GM04503 (cell line): Measurements from ENCODE around the gene EEF2K.
"Not testable (repeated sequence)": the region's sequence is repeated elsewhere in the genome, so short reads cannot be mapped to it uniquely, and the experiment has no call there.

Experiments used
- DNase-seq: peaks from one replicate; pipeline ENCODE4 v3.0.0-alpha.2; 2012; ENCODE audit warnings: low read depth

The EEF2K gene

DNA sequence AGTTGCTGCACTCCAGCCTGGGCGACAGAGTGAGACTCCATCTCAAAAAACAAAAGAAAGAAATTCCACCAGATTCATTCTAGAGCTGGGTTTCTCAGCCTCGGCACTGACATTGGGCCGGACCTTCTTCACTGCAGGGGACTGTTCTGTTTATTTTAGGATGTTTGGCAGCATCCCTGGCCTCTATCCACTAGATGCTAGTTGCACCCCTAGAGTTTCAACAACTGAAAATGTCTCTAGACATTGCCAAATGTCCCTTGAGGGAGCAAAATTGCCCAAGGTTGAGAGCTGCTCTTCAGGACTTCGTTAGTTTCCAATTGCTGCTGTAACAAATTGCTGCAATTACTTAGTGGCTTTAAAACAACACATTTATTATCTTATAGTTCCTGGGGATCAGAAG, 7.2 kb downstream of the EEF2K start:
- DNase-seq: no peak

- DNase-seq: no peak
These were observed 7.7 kb downstream of the EEF2K start for GRCh38 chr16:22213801-22214200.

GRCh38 chr16:22214402-22214801, 8.3 kb downstream of the EEF2K start:
- DNase-seq: no peak

DNA sequence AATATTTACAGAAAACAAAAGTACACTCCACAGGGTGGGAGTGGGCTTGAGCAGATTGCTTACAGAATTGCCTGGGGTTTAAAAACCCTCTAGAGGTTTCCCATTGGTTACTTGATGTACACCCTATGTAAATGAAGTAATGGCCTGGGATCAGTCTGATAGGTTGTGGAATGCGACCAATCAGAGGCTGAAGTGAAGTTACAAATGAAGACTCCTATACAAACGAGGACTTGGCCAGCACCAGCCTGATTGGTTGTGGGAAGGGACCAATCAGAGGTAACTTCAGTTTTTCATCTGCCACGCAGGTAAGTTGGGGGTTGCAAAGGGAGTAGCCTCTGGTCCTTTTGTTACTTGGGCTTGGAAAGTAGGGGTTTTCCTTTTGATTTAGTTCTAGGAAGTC, 8.8 kb downstream of the EEF2K start:
- DNase-seq: no peak

DNA sequence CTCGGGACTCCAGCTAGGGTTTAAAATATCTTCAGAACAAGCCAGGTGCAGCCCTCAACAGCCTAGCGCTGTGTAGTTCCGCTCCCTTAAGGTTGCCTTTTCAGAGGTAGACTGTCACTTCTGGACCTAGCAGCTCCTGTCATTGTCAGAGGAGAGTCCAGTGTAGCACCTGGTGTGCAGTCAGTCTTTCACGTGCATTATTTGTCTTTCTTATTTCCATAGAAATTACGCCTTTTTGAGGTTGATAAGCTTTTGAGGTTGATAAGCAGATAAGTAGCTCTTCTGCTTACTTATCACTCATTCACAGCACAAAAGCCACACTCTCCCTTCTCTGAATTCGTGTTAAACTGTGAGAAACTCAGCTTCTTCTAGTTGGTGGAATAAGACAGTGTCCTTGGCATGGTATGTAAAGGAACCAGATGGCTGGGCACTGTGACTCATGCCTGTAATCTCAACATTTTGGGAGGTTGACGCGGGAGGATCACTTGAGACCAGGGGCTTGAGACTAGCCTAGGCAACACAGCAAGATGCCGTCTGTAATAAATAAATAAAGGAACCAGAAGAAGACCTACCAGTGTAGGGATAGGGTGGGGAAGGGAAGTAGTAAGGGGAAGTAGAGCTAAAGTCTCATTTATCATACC, 10.2 kb downstream of the EEF2K start:
- no peak for DNase-seq

DNA sequence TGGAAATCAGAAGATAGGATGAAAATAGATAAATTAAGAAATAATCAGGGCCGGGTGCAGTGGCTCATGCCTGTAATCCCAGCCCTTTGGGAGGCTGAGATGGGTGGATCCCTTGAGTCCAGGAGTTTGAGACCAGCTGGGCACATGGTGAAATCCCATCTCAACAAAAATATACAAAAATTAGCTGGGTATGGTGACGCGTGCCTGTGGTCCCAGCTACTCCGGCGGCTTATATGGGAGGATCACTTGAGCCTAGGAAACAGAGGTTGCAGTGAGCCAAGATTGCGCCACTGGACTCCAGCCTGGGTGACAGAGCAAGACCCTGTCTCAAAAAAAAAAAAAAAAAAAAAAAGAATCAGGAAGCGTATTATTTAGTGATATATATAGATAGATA, 10.8 kb downstream of the EEF2K start:
- DNase-seq: not testable (repeated sequence)

DNA sequence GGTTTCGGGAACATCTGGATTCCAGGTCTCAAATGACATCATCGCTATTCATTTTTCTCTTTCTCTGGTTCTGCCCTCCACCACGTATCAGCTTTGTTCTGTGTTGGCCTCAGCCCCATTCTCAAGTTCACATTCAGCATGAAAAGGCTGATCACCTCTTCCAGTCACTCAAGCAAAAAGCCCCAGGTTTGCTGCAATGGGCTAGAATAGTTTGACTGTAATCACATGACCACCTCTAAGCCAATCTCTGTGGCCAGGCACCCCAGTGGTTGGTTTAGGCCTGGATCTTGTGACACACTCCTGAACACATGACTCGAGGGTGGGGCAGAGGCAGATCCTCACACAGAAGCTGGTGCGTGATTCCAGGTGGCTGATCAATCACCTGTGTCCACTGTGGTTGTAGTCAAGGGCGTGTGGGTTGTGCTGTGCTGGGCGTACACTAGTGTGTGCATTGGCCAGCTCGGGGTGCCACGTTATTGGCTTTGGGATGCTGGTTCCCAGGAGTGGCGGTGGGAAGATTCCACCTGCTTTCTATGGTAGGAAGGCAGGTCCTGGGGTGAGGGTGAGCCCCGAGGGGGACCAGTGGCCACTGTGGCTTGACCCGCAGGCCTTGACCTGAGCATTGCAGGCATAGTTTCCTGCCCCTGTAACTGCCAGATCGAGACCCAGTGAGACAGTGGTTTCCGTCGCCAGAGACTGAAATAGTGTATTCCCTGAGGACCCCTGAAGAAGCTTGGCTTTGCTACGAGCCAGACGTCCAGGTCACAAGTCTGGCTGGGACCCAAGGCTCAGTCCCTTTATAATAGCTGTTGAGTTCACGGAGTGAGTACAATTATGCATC, 12.0 kb downstream of the EEF2K start:
- no peak for DNase-seq

GRCh38 chr16:22219389-22220068, 13.5 kb downstream of the EEF2K start:
- no peak for DNase-seq

GRCh38 chr16:22220069-22220440, 14.0 kb downstream of the EEF2K start:
- DNase-seq: no peak

DNA sequence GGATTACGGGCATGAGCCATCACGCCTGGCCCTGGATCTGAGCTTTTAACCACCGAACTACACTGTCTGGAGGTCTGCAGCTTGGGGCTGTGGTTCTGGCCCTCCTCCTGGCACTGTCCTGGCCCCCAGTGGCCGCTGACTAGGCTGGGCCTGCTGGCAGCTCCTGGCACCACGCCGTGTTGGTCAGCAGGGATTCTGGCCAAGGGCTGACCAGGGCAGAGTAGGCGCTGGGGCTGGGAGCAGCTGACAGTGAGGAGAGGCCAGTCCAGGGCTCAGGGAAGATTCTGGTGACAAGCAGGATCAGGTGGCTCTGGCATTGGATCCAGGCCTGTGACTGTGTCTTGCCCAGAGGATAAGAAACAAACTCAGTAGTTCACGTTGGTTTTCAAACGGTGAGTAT, 14.6 kb downstream of the EEF2K start:
- DNase-seq: no peak

DNA sequence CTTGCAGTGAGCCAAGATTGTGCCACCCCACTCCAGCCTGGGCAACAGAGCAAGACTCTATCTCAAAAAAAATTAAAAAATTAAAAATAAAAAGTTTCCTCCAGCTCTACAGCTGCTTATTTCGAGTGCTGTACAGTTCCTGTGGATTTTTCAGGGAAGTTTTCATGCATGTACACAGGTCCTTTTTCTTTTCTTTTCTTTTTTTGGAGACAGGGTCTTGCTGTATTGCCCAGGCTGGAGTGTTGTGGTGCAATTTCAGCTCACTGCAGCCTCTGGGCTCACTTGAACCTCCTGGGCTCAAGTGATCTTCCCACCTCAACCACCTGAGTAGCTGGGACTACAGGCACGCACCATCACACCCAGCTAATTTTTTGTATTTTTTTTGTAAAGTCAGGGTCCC, 15.9 kb downstream of the EEF2K start:
- DNase-seq: no peak

- DNase-seq: no peak
These were observed 16.9 kb downstream of the EEF2K start for GRCh38 chr16:22222998-22223397.

- DNase-seq: no peak
These were observed 19.0 kb downstream of the EEF2K start for GRCh38 chr16:22225060-22225459.

GRCh38 chr16:22229889-22230288, 23.8 kb downstream of the EEF2K start:
- no peak for DNase-seq

DNA sequence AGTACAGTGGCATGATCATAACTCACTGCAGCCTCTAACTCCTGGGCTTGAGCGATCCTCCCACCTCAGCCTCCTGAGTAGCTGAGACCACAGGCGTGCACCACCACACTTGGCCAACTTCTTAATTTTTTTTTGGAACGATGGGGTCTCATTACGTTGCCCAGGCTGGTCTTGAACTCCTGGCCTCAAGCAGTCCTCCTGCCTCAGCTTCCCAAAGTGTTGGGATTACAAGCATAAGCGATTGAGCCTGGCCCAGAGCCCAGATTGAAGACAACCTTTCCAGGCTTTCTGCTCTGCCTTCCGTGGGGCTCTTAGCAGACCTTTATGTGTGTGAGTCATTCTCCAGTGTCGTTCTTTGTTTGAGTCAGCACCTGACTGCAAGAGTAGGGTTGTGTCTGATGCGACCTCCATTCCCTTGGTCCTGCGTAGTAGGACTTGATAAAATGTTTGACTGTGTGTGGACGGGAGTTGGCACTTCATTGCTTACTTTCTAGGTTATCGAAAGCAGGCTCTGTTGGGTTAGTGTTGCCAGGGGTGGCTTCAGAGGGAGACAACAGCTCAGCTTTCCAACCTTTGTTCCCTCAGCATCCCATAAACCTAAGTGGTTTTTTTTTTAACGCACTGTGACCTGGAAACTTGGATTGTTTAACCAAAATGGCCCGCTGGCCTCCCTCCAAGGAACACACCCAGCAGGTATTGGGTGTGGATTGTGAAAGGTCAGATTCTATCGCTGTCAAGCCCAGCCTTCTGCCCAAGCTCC, 26.4 kb downstream of the EEF2K start:
- DNase-seq: no peak

DNA sequence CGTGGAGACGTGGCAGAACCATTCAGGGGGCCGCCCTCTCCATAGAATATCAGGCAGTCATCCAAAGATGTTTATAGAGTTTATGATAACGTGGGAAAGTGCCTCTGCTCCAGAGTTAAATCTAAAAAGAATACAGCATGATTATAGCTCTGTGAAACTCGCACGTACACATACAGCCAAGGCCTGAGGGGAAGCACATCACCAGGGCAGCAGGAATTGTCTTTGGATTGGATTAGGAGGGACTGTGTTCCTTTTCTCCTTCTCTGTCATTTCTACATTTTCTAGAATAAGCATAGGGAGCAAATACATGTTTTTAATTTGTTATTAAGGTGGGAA, 26.9 kb downstream of the EEF2K start:
- DNase-seq: no peak

GRCh38 chr16:22235839-22236745, 30.0 kb downstream of the EEF2K start:
- no peak for DNase-seq

DNA sequence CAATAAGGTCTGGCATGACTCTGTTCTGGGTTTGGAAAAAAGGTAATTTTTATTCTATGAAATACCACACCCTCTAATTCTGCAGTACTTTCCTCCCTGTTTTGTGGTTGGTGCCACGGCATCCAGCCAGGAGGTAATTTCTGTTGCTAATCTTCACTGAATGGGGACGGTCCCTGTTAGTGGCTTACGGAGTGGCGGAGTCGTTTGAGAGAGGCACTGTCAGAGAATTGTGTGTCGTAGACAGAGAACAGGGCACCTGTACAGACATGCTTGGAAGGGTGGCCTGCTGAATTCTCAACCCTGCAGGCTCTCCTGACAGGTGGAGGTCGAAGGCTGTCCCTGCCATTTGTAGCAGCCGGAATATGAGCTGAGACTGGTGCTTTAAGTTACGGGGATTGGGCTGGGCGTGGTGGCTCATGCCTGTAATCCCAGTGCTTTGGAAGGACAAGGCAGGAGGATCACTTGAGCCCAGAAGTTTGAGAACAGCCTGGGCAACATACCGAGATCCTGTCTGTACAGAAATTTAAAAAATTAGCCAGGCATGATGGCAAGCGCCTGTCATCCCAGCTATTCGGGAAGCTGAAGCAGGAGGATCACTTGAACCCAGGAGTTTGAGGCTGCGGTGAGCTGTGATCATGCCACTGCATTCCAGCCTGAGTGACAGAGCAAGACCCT, 33.2 kb downstream of the EEF2K start:
- no peak for DNase-seq

DNA sequence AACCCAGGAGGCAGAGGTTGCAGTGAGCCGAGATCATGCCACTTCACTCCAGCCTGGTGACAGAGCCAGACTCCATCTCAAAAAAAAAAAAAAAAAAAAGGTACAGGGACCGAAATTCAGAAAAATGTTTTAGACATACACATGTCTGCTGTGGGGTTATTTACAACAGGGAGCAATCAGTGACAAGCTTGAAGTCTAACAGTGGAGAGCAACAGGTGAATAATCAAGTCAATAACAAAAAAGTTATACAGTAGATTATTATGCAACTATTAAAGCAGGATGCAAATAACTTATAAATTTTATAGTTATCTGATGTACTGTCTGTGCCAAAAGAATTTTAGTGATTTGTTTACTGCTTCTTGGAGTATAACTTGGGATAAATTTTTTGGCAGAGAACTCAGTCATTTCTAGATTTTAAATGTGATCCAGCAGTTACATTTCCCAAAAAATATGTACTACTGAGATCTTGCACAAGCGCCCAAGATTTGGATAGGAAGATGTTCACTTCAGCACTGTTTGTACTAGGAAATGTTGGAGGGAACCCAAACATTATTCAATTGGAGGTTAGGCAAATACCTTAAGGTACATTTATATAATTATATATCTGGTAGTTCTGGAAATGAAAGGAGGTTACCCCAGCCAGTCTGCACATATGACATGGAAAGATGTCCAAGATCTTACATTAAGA, 34.1 kb downstream of the EEF2K start:
- no peak for DNase-seq

DNA sequence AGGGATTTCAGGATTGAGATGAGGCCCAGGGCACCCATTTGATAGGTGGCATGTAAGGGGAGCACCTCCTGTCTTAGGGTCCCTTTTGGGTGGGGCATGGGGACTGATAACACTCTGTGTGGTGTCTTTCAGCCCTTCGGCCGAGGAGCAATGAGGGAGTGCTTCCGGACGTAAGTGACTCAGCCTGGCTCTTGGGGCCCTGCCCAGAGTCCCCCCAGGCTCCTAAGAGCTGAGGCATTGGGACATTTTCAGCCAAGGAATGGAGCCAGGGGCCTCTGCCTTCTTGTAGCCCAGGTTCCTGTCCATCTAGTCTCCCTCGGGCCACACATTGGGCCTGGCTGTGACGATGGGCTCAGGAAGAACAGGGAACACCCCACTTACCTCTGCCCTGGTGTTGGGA, 44.4 kb downstream of the EEF2K start:
- no peak for DNase-seq
